GM18520 (cell line): ENCODE data around the gene C1QB.

Source experiments
- ATAC-seq: cut with Tn5 transposase; IDR thresholded peaks from one replicate; pipeline ENCODE4 v1.9.1; 2021; ENCODE audit not compliant: unreplicated experiment

The C1QB gene

DNA sequence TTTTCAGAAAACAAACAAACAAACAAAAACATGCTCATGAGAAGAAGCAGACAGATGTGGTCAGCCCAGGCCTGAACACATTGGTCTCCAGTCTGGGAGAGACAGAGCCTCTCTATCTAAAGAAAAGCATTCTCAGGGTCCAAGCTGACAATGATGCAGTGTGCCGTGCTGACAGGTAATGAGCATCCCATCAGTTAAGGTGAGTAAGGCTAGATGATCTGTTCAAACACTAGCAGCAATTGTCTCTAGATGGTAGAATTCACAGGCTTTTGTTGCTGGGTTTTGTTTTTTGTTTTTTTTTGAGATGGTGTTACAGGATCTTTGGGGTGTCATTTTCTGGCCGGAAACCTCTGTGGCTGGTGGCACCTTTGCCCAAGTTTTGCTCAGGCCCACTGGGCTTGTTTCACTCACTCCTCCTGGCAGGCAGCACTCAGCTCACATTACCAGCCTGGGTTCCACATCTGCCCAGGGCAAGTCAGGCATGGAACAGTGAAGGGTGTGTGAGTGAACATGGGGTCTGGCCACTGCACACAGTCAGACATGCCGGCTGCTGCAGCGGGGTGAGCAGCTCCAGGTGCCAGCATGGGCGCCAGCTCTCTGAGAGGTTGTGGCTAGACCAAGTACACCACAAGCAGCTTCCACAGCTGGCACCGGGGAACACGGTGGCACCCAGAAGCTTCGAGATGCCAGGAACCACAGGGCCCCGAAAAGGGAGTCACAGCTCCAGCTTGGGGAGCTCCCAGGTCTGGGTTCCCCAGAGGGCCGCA, 19.2 kb upstream of the C1QB start:
- no peak for ATAC-seq

DNA sequence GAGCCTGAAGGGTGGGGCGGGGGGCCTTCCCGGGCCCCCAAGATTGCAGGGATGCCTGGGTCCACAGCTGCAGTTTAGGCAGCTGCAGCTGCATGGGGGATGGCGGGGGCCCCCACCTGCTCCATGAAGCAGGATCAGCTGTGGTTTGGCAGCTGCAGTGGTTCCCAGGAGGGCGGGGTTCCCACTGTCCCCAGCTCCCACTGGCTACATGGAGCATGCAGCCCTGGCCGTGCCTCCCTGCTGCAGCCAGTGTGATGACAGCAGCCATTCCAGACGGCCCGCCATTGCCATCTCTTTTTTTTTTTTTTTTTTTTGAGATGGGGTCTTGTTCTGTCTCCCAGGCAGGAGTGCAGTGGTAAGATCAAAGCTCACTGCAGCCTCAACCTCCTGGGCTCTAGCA, 17.6 kb upstream of the C1QB start:
- ATAC-seq = no peak

DNA sequence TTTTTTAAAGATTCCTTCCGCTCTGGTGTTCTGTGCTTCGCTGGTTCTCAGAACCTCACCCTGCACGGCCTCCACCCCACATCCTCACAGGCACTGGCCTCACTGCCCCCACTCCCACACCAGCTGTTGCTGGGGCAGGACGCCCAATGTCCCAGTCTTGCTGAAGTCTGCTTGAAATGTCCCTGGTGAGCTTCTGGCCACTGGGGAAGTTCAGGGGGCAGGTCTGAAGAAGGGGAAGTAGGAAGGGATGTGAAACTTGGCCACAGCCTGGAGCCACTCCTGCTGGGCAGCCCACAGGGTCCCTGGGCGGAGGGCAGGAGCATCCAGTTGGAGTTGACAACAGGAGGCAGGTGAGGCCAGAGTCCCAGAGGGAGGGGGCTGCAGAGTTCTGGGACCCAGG, 16.7 kb upstream of the C1QB start, which contains the start of gene C1QA:
TSS of gene C1QA (plus strand) at position 276 of the 400 bp plus-strand sequence. CDS start 989 bp downstream, outside the sequence.
- no peak for ATAC-seq

DNA sequence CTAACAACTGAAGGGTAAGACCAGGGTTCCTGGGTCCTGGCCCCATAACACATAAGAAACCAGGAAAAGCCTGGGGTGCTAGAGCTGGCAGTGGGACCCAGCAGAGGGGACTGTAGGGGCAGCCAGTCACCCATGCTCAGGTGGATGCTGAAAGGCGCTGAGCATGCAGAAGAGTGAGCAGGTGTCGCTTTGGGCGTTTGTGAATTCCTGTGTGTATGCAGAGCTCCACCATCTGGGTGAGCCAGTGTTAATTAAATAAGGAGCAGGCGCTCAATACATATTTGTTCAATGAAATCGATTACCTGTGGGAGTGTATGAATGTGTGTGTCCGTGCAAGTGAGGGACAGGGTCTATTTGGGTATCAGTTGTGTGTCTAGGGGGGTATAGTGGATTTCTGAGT, 16.1 kb upstream of the C1QB start:
- no peak for ATAC-seq

DNA sequence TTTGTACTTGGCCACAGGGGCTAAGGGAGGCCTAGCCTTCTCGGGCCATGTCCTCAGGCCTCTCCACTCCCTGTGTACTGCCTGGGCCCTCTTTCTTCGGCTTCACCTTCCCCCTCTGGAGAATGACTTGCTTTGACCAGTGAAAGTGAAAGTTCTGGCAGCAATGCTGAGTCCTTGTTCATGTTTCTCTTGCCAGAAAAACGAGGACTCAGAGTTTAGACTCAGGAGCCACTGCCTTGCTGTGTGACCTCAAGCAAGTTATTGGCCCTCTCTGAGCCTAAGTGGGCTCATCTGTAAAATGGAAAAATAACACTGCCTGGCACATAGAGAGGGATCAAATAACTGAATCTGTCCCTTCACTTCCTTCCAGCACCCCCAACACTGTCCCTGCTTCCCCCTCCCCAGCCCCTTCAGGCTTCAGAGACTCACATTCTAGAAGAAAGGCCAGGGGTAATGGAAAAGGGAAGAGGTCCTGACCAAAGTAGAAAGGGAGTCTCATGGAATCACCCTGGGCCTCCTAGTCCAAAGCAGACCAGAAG, 15.1 kb upstream of the C1QB start:
- ATAC-seq = no peak

DNA sequence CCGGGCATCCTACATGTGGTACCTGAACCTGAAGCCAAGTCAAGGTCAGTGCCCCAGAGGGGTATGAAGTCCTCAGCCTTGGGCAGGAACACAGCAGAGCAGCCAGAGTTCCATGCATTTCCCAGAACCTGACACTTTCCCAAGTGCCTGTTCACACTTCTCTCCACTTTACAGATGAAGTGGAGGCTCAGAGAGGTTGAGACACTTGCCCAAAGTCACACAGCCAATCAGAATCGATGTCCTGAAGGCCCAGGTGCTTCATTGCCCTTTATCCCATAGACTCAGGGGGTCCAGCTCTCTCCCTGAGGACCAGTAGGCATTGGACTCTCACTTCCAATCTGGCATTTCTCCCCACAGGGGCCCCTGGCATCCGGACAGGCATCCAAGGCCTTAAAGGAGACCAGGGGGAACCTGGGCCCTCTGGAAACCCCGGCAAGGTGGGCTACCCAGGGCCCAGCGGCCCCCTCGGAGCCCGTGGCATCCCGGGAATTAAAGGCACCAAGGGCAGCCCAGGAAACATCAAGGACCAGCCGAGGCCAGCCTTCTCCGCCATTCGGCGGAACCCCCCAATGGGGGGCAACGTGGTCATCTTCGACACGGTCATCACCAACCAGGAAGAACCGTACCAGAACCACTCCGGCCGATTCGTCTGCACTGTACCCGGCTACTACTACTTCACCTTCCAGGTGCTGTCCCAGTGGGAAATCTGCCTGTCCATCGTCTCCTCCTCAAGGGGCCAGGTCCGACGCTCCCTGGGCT, 14.4 kb upstream of the C1QB start:
- ATAC-seq = no peak

DNA sequence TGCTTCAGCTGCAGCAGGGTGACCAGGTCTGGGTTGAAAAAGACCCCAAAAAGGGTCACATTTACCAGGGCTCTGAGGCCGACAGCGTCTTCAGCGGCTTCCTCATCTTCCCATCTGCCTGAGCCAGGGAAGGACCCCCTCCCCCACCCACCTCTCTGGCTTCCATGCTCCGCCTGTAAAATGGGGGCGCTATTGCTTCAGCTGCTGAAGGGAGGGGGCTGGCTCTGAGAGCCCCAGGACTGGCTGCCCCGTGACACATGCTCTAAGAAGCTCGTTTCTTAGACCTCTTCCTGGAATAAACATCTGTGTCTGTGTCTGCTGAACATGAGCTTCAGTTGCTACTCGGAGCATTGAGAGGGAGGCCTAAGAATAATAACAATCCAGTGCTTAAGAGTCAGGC, 13.8 kb upstream of the C1QB start:
- no peak for ATAC-seq

DNA sequence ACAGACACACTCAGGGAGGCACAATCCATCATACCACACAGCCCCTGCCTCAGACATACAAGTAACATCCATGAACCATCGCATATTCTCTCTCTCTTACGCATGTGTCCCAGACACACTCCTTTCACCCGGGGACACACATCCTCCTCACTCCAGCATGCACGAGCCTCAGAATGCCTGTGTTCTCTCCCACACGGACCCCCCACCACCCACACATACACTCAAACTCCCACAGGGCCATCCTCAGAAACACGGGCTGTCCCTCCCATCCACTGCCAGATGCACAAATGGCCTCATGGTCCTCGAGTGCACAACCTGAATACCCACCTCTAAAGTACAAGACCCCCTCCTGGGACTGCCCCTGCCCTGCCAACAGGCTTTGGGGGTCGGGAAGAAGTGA, 11.8 kb upstream of the C1QB start:
- ATAC-seq = no peak

DNA sequence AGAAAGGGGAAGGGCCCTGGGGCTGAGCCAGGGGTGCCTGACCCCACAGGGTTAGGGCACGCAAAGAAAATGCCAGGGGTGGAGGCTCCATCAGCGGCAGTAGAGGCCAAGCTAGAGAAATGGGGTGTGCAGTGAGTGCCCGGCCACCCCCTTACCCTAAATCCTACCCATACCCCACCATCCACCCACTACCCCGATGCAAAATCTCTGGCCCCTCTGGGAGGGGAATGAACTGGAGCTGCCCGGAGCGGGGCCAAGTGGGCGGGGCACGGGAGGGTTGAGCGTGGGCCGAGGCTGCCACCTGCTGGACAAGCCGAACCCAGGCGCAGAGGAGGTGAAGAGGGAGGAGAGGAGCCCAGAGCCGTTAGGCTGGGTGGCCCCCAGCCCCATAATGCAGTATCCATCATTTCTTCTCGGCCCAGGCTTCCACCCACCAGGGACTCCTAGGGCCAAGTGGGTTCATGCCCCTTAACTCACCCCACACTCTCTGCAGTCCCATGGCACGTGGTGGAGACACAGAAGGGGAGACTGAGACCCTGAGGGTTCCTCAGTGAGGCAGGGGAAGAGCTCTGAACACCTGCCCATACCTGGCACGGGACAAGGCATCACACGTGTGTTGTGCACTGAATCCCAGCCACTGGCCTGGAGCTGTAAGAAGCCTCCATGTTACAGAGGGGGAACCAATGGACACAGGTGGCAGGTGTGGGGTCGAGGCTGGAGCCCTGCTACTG, 11.0 kb upstream of the C1QB start:
- no peak for ATAC-seq

DNA sequence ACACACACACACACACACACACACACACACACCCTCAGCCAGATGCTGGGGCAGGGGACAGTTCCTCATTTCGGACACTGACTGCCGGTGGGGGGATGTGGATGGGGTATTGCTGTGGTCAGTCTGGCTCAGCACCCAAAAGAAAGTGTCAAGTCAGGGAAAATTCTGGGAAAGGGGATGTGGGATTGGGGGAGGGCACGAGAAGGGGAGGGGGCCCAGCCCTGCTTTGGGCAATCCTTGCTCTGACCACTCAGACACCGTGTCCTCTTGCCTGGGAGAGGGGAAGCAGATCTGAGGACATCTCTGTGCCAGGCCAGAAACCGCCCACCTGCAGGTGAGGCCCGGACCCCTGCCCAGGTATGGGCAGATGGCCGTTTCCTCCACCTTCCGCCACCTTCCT, 9.7 kb upstream of the C1QB start, which contains the start of gene C1QC:
TSS of gene C1QC (plus strand) at position 253 of the 400 bp plus-strand sequence. CDS start 391 bp downstream, outside the sequence.
- no peak for ATAC-seq

DNA sequence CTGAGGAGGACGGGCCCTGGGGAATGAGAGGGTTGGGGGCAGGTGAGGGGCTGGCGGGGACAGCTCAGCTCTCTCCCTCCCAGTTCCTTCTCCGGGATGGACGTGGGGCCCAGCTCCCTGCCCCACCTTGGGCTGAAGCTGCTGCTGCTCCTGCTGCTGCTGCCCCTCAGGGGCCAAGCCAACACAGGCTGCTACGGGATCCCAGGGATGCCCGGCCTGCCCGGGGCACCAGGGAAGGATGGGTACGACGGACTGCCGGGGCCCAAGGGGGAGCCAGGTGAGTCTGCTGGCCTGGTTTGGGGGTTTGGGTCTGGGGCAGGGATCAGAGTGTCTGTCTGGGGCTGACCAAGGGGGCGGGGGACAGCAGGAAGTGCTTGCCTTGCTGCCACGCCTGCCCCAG, 9.1 kb upstream of the C1QB start:
- no peak for ATAC-seq

DNA sequence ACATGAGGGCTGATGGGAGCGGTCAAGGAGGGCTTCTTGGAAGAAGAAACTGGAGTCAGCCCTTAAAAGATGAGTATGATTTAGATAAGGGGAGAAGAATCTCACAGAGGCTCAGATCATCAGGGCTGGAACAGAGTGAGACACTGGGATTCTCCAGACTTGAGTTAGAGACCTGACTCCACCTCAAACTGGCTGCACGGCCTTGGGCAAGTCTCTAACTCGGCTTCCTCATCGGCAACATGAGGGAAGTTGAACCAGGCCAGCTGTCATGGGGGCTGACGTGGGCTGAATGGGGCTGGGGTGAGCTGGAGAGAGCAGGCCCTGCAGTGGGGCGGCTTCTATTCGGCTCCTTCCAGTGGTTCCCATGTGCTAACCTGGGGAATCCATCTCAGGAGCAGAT, 7.1 kb upstream of the C1QB start:
- no peak for ATAC-seq

DNA sequence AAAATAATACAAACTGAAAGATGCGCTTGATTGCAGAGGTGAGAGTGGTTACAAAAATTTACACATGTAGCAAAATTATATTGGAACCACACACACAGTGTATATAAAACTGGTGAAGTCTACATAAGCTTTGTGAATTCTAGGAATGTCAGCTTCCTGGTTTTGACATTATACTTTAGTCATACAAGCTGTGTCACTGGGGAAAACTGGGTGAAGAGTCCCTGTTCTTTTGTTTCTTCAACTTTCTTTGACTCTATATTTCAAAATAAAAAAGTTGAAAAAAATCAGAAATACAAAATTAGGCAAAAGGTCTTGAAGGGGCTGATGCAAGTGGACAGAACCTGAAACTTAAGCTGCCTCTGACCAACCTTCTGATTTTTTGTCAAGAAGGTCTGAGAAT, 6.7 kb upstream of the C1QB start:
- no peak for ATAC-seq

DNA sequence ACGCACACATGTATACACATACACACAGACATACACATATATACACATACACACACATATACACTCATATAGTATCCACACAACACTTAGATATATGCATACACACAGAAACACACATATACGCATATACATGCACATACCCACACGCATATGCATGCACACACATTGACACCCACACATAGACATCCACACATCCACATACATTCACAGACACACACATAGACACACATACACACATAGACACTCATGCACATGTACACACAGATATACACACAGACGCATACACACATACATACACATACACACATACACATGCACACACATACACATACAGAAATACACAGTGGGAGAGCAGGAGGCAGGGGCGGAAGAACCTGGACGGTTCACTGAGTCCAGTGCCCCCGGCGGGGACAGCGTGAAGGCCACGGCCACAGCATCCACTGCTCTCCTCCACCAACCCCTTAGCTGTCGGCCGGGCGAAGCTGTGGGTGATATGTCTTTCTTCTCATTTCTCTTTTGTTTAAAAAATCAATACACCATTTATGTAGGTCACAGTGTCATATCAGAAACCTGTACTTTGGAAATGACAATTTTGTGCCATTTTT, 2.8 kb upstream of the C1QB start:
- ATAC-seq = no peak

DNA sequence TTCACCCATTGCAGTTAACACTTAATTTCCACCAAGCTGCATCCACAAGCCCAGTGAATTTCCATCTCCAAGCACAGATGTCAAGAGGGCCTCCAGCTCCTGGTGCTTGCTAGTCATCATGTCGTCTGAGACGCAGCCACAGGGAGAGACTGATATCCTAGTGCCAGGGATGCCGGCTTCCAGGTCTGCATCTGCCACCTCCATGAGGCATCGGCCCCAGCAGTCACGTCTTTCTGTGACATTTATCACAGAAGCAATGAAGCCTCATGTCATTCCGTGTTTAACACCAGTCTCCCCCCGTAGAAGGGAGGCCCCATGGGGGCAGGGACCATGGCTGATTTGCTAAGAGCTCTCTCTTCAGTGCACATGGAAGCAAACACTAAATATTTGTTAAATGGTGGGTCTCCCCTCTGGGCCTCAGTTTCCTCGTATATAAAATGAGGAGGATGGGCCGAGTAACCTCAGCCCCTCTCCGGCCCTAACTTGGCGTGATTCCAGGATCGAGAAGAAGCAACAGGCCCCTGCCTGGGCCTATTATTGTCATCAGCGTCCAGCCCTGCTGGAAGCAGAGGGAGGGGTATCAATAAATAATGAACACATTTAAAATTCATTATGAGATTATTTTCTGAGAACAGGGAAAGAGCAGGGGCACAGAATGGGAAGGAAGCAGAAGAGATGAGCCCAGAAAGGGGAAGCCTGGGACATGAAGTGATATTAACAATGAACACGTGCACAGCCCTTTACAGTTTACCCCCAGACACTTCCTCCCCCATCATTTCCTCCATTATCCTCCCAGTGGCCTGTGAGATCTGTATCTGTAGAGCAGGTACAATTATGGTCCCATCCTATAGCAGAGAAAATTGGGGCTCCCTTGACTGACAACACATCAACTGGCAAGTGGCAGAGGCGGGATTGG, 837 bp upstream of the C1QB start:
- no peak for ATAC-seq

DNA sequence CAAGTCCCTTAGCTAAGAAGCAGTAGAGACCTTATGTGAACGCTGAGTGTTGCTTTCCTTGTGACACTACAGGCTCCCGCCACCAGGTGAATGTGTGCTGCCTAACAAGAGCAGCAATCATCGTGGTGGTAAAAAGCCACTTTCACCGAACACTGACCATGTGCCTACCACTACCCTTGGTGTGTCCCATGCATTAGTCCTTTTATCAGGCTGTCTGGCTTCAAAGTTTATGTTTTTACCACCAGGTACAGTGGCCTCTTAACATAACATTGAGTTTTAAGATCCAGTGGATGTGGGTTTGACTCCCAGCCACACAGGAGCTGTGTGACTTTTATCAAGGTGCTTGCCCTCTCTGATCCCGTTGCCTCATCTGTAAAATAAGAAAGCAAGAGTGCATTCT, 1.7 kb downstream of the C1QB start:
- ATAC-seq = no peak

DNA sequence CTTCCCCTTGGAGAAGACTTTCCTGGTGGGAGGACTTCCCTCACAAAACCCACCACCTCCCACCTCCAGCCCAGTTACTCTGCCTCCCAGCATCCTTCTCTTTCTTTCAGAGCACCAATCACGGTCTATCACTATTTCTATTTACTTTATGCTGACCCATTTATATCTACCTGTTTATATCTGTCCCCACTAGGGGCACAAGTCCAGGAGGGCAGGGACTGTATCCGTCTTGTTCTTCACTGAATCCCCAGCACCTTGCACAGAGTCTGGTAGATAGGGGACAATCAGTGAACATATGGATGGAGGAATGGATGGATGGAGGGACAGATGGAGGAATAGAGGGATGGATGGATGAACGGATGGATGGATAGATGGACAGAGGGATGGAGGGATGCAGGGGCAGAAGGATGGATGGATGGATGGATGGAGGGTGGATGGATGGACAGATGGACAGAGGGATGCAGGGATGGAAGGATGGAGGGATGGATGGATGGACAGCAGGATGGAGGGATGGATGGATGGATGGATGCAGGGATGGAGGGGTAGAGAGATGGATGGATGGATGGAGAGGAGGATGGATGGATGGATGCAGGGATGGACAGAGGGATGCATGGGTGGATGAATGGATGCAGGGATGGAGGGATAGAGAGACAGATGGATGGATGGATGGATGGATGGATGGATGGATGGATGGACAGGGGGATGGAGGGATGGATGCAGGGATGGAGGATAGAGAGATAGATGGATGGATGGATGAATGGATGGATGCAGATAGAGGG, 5.5 kb downstream of the C1QB start:
- ATAC-seq = no peak

DNA sequence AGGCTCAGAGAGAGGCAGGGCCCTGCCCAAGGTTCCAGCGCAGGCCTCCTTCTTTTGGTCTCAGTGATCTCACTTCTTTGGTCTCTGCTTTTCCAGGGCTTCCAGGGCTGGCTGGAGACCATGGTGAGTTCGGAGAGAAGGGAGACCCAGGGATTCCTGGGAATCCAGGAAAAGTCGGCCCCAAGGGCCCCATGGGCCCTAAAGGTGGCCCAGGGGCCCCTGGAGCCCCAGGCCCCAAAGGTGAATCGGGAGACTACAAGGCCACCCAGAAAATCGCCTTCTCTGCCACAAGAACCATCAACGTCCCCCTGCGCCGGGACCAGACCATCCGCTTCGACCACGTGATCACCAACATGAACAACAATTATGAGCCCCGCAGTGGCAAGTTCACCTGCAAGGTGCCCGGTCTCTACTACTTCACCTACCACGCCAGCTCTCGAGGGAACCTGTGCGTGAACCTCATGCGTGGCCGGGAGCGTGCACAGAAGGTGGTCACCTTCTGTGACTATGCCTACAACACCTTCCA, 7.7 kb downstream of the C1QB start:
- ATAC-seq = no peak

DNA sequence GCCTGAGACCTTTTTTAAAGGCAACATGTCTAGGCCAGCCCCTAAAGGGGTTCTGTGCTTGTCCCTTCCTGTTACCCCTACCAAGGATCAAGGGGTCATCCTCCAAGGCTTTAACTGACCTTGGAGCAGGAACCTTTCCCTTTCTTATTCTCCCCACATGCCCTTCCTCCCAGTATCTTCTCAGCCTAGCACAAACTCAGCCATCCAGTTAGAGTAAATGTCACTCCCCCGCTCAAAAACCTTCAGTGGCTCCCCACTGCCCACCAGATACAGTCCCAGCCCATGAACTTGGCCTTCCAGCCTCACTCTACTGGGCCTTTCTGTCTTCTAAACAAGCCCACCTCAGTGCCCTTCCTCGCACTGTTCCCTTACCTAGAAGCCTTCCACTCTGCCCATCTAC, 8.8 kb downstream of the C1QB start:
- ATAC-seq = no peak
